BE2C (cell line): Measurements from ENCODE around the gene TMEM198.
A peak's percentile ranks its signal among the peaks of the same experiment; 100 is the strongest.

Source experiments
- DNase-seq: peaks from one replicate; pipeline ENCODE4 v3.0.0-alpha.2; 2020
- H3K27me3 ChIP-seq: fragments of 250-450 bp; sonication (Bioruptor Pico); 2 replicates; pipeline ENCODE4 v1.5.1; 2020; ENCODE audit warnings: mild to moderate bottlenecking
- H3K36me3 ChIP-seq: fragments of 250-450 bp; sonication (Bioruptor Pico); 2 replicates; pipeline ENCODE4 v1.5.1; 2020; ENCODE audit warnings: mild to moderate bottlenecking
- H3K4me1 ChIP-seq: fragments of 250-450 bp; sonication (Bioruptor Pico); 2 replicates; pipeline ENCODE4 v1.5.1; 2020
- H3K4me3 ChIP-seq: 2 replicates; pipeline ENCODE4 v1.5.1; 2011; ENCODE audit warnings: low read depth, low read length
- H3K9me3 ChIP-seq: fragments of 250-450 bp; sonication (Bioruptor Pico); 2 replicates; pipeline ENCODE4 v1.5.1; 2020
- TF ChIP-seq, protein P1 (sequence below): IDR thresholded peaks from 2 replicates; pipeline ENCODE4 v1.5.1; 2012; ENCODE audit warnings: mild to moderate bottlenecking, low read depth, low read length

Gene TMEM198

DNA sequence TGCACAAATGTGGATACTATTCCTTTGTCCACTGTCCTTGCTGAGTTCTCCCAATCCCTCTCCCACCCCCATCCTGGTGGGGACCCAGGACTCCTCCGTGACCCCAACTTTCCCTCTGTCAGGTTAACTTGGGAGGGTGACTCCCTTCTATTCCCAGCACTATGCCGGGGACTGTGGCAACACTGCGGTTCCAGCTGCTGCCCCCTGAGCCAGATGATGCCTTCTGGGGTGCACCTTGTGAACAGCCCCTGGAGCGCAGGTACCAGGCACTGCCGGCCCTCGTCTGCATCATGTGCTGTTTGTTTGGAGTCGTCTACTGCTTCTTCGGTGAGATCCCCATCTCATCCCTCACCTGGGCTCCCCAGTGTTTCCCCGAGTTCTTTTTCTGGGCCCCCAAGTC lies 739 bp downstream of the TMEM198 start:
- Histone ChIP-seq H3K27me3 (no peaks in the 10 kb centered on the region), H3K9me3 (no peaks in the 10 kb centered on the region), H3K36me3 (peaks cover 18% of the 10 kb centered on the region), H3K4me1 (no peaks in the 10 kb centered on the region), H3K4me3 (peak overlapping the region; percentile 90)
- TF ChIP-seq, protein P1, sequence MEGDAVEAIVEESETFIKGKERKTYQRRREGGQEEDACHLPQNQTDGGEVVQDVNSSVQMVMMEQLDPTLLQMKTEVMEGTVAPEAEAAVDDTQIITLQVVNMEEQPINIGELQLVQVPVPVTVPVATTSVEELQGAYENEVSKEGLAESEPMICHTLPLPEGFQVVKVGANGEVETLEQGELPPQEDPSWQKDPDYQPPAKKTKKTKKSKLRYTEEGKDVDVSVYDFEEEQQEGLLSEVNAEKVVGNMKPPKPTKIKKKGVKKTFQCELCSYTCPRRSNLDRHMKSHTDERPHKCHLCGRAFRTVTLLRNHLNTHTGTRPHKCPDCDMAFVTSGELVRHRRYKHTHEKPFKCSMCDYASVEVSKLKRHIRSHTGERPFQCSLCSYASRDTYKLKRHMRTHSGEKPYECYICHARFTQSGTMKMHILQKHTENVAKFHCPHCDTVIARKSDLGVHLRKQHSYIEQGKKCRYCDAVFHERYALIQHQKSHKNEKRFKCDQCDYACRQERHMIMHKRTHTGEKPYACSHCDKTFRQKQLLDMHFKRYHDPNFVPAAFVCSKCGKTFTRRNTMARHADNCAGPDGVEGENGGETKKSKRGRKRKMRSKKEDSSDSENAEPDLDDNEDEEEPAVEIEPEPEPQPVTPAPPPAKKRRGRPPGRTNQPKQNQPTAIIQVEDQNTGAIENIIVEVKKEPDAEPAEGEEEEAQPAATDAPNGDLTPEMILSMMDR: no peak
- no peak for DNase-seq

DNA sequence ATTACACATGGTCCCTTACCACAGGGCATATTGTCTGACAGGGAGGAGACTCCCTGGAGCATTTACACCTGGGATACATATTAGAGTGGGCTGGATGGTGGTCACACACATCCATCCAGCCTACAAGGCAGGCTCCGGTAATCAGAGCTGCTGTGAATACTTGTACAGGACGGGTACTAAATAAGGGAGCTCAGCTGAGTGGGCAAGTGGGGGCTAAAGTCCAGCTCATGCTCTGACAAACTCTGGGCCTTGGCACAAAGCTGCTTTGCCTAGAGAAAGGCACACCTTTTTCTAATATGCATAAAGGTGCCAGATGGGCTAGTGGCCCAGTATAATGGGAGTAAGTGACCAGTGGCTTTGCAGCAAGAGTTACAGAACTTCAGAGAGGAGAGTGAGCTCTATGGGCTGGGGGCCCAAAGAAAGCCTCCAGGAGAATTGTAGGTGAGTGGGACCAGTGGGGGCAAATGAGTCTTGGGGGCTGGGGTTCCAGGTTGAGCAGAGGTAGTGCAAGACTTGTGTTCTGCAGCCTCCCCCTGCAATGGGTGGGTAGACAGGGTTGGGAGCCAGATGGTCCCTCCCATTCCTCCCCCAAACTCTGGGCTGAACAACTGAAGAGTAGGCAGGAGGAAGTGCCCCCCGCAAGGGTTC lies 1.6 kb downstream of the TMEM198 start:
- peaks cover 18% of the 10 kb centered on the region for H3K36me3 ChIP-seq
- no peaks in the 10 kb centered on the region for H3K4me1 ChIP-seq
- no peak for DNase-seq
- no peaks in the 10 kb centered on the region for H3K27me3 ChIP-seq
- no peaks in the 10 kb centered on the region for H3K9me3 ChIP-seq
- H3K4me3 ChIP-seq: peak overlapping the region; percentile 90
- TF ChIP-seq, protein P1: no peak

DNA sequence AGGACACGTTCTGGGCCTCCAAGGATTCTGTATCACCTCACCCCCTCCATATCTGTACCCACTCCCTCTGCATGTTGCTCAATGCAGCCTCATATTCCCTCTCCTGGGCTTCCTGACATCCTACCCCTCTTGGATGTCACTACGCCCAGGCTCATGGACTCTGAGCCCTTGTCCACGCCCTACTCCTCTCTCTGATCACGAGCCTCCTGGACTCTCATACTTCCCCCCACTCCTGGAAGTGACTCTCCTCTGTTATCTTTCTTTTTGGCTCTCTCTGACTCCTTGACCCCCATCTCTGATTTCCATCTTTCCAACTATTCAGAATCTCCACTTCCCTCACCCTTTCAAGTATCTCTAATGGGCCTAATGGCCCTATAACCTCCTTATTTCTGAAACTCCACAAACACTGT lies 2.1 kb downstream of the TMEM198 start:
- Histone ChIP-seq H3K4me3 (no peak overlapping the region), H3K9me3 (no peaks in the 10 kb centered on the region), H3K4me1 (no peaks in the 10 kb centered on the region), H3K36me3 (peaks cover 12% of the 10 kb centered on the region), H3K27me3 (no peaks in the 10 kb centered on the region)
- TF ChIP-seq, protein P1: no peak
- DNase-seq: no peak

DNA sequence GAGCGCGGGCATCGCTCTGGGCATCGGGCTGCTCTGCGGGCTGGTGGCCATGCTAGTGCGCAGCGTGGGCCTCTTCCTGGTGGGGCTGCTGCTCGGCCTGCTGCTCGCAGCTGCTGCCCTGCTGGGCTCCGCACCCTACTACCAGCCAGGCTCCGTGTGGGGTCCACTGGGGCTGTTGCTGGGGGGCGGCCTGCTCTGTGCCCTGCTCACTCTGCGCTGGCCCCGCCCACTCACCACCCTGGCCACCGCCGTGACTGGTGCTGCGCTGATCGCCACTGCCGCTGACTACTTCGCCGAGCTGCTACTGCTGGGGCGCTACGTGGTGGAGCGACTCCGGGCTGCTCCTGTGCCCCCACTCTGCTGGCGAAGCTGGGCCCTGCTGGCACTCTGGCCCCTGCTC lies 3.8 kb downstream of the TMEM198 start:
- H3K9me3 ChIP-seq: no peaks in the 10 kb centered on the region
- no peaks in the 10 kb centered on the region for H3K27me3 ChIP-seq
- H3K4me3 ChIP-seq: no peak overlapping the region
- DNase-seq: no peak
- H3K36me3 ChIP-seq: peaks cover 5% of the 10 kb centered on the region
- no peaks in the 10 kb centered on the region for H3K4me1 ChIP-seq
- TF ChIP-seq, protein P1: no peak

DNA sequence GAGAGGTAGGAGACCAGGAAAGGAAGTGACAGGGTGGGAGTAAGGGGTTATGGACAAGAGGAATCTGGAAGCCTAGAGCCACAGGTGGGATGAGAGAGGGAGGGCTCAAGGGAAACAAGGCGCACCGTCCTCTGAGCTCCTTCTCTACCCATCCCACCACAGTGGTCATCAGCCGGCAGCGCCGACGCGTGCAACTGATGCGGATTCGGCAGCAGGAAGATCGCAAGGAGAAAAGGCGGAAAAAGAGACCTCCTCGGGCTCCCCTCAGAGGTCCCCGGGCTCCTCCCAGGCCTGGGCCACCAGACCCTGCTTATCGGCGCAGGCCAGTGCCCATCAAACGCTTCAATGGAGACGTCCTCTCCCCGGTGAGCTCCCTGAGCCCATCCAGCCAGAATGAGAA lies 5.2 kb downstream of the TMEM198 start:
- Histone ChIP-seq H3K36me3 (peaks cover 5% of the 10 kb centered on the region), H3K4me3 (no peak overlapping the region), H3K27me3 (no peaks in the 10 kb centered on the region), H3K9me3 (no peaks in the 10 kb centered on the region), H3K4me1 (peaks cover 5% of the 10 kb centered on the region; the same call in 1 of the 2 replicates)
- TF ChIP-seq, protein P1: no peak
- DNase-seq: no peak

DNA sequence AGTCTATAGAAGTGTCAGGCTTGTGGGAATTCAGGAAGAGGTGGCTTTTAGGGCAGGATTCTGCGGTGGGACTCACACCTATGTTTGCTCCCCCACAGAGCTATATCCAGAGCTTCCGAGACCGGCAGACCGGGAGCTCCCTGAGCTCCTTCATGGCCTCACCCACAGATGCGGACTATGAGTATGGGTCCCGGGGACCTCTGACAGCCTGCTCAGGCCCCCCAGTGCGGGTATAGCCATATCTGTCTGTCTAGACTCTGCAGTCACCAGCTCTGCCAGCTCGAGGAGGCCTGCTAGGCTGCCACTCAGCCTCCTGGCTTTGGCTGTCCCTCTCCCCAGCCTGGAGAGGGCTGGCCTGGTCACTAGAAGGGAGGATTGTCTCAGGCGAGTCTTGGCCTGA lies 5.8 kb downstream of the TMEM198 start:
- DNase-seq: no peak
- TF ChIP-seq, protein P1: no peak
- Histone ChIP-seq H3K36me3 (peaks cover 5% of the 10 kb centered on the region), H3K9me3 (no peaks in the 10 kb centered on the region), H3K27me3 (no peaks in the 10 kb centered on the region), H3K4me3 (no peak overlapping the region), H3K4me1 (peaks cover 5% of the 10 kb centered on the region; the same call in 1 of the 2 replicates)
